ENCODE results near the gene ISG20L2.
A peak's percentile ranks its signal among the peaks of the same experiment; 100 is the strongest.

Gene ISG20L2

GRCh38 chr1:156752843-156753482, 24.4 kb upstream of the ISG20L2 start:
- DNase-seq = no peak

DNA sequence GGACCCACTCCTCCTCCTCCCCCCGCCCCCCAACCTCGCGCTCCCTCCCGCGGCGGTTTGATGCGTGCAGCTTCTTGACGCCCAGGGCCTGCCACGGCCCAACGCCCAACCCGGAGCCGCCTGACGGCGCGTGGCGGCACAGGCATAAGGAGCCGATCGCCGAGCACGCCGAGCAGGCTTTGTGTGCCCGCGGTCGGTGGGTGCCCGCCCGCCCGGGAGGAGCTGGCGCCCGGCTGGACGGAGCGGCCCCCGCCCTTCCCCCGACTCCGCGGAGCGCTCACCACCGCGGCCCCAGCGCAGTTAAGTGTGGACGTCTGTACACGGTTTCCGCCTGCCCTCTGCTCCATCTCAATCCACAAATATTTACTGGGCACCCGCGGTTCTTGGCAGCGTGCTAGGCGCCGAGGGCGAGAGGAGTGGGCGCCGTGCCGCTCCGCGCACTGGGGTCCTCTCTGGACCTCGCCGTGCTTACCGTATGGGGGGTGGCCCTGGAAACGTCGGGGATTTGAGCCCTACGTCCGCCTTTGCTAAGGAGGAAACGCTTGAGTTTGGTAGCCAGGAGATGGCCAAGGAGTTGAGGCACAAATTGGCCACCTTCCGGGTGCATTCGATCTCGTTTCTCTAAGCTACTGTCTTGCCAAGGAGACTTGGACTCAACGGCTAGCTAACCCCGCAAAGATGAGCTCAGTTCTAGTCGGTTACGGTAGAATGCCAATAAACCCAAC, 23.4 kb upstream of the ISG20L2 start:
- peak; percentile 94 for DNase-seq

GRCh38 chr1:156751451-156751756, 22.8 kb upstream of the ISG20L2 start, which contains the start of gene HDGF:
HDGF (minus strand) TSS chr1:156751675; CDS start chr1:156751429, 246 bp downstream.
- no peak for DNase-seq

DNA sequence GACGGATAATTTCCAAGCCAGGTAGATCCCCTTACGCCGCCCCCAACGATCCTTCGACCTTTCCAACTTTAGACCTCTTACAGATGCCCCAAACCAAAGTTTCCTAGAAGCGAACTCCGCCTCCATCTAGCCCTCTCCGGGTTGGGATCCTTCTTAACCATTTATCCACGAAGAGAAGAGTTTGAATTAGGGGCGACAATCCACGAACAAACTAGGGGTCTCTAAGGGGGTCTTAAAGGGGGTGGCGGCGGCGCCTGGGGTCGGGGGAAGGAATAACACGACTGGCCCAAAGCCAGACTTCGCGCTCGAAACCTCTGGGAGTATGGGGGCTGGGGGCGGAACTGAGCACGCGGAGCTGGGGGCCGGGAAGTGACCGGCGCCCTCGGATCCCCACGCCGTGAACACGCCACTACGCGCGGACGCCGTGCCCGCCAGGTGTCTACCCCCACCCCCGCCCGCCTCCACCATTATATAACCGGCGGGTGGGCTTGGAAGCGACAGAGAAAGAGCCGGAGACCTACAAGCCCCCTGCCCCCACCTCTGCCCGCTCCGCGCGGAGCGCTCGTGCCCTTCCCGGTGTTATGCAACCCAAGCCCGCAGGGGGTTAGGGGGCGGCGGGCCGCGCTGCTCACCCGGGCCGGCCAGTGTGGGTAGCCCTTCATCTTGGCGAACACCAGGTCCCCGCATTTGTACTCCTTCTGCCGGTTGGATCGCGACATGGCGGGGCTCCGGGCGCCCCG, 22.3 kb upstream of the ISG20L2 start:
- DNase-seq = peak; percentile 31

DNA sequence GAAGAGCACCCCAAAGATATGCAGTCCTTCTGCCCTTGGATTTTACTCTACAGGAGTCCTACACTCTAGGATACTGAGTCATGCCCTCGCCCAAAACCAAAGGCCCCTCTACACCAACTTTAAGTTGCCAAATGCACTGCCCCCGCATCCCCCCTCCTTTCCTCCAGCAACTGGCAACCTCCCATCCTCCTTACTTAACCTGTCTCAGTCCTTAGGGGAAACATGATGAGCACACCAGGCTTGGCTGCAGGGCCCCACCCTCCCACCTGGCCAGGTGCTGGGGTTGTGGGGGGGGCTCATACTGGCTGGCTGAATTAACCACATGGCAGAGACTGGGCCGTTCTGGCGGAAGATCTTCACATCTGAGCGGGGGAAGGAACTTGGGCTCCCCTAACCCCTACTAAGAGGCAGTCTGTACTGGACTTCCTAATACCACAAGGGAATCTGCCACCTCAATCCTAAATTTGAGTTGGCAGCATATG, 21.7 kb upstream of the ISG20L2 start:
- peak; percentile 38 for DNase-seq

GRCh38 chr1:156749419-156750118, 21.0 kb upstream of the ISG20L2 start:
- no peak for DNase-seq

- no peak for DNase-seq
Measured at GRCh38 chr1:156748670-156749418, 20.3 kb upstream of the ISG20L2 start.

GRCh38 chr1:156747742-156748669, 19.4 kb upstream of the ISG20L2 start:
- no peak for DNase-seq

DNA sequence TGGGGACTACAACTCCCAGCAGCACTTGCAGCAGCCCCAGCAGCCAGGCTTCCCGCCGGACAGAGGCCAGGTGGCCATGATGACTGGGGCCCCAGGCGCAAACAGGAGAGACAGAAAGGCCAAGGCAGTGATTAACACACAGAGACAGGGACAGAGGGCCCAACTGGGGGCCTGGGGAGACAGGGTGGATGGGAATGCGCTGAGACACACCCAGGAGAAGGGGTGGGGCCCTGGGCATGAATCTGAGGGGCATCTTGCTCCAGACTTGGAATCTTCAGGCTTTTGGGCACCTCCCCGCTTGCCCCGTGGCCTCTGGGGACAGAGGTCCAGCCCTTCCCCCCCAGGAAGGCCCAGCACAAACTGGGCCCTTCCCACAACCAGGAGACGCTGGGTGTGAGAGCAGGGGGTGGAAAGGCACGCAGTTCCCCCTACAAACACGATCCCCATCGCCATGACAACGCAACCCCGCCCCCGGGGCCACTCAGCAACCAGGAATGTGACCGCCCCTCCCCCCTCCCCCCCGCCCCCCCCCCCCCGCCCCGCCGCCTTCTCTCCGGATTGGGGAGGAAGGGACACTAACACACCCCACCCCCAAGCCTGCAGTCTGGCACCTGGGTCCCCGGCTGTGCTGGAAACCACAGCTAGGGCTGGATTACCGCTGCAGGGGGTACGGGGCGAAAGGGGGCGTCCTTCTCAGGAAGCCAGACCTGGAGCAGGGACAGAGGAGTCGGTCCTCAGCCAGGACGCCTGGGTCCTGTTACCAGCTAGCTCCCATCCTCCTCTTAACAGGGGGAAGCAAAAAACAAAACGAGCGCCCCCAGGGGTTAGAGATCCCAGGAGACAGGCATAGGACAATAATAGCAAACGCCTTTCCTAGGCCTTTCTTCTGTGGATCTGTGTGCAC, 18.4 kb upstream of the ISG20L2 start:
- DNase-seq = peak; percentile 69

DNA sequence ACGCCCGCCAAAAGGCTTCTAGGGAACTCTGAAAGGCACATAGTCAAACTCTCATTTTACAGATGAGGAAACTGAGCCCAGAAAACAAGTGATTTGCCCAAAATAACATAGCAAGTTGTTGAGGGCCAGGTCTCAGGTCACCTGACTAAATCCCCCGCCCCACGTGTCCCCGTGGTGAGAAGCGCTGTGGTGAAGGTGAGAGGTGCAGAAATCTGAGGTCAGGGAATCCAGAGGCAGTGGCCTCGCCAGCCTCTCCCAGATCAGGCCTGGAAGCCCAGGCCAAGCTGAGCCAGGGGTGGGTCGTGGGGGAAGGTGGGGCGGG, 17.8 kb upstream of the ISG20L2 start:
- no peak for DNase-seq

DNA sequence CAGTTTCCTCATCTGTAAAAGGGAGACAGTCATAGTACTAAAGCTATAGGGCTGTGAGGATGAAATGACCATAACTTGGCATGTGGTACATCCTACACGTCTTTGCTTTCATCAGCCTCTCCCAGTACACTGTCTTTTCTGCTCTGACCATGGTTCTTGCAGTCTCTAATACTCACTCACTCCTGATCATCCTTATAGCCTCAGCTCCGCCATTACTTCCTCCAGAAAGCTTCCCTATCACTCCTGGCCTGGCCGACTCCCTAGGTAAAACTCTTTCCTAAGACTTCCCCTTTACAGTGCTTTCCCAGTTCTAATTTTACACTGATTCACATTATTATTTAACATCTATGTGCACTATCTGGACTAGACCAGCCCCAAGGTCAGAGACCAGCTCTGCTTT, 17.3 kb upstream of the ISG20L2 start:
- no peak for DNase-seq

DNA sequence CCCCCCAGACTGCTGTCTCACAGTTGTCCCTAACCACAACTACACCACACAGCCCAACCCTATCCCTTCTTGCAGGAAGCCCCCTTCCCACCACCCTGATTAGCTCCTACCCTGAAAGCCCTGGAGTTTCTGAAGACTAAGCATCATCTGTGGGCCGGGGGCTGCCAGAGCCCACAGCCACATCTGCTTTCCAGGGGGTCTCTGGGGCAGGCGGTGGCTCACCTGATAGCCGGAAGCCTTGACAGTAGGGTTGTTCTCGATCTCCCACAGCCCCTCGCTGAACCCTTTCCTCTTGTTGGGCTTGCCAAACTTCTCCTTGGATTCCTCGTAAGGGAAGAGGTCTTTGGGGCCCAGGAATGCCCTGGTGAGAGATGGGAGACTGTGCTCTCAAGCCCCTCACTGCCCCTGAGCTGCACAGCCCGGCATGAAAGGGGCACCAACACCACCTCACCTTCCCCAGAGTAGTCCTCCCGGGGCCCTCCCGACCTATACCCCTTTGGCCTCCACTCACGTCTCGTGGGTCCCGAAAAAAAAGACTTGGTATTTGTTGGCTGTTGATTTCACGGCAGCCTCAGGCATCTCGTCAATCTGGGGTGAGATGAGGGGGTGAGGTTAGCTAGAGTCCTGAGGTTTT, 16.3 kb upstream of the ISG20L2 start:
- DNase-seq = no peak

DNA sequence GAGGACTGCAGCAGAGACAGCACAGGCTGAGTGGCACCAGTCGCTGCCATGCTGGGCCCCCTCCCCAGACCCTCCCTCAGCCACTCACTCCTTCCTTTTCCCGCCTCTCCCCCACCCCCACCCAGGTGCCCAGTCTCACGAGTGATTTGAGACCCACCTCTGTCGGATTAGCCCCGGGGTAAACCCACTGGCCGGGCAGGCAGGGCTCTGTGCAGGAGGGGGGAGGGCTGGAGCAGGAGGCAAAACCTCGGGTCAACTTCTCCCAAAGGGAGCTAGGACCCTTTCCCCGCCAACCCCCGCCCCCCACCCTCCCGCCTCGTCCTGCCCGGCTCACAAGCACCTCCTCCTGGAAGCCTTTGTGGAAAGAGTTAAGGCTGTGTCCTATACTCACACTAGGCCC, 15.8 kb upstream of the ISG20L2 start:
- DNase-seq = no peak

GRCh38 chr1:156743367-156744302, 15.1 kb upstream of the ISG20L2 start:
- no peak for DNase-seq

DNA sequence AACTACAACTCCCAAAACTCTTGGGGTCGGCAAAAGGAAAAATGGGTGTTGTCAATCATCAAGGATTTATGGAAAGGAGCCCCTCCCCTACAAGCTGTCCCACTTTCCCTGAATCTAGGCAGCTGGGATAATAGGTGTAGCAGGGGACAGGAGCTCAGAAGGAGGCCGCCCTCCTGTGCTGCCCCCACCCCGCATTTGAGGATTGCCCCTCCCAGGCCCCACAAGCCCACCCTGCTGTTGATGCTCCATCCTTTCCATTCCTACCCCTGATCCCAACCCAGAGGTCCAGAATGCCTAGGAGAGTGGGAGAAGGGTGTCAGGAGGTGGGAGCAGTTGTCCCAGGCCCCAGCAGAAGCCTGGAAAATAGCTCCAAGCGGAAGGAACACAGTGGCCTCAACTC, 14.2 kb upstream of the ISG20L2 start:
- DNase-seq = no peak

DNA sequence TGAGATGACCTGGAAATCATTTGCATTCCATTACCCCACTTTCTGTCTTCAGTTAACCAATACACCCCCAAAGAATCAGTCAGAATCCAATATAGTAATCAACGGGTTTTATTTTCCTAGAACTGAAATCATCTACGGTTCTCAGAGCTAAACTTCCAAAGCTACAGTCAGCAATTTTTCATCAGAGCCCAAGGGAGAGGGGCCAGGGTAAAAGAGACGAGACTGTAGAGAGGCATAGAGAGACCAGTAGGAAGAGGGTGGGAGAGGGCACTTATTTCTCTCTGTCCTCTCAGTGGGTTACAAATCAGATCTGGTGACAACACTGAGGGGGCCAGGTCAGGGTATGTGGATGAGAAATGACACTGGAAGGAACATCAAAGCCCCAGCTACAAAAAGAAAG, 13.5 kb upstream of the ISG20L2 start:
- DNase-seq = no peak

DNA sequence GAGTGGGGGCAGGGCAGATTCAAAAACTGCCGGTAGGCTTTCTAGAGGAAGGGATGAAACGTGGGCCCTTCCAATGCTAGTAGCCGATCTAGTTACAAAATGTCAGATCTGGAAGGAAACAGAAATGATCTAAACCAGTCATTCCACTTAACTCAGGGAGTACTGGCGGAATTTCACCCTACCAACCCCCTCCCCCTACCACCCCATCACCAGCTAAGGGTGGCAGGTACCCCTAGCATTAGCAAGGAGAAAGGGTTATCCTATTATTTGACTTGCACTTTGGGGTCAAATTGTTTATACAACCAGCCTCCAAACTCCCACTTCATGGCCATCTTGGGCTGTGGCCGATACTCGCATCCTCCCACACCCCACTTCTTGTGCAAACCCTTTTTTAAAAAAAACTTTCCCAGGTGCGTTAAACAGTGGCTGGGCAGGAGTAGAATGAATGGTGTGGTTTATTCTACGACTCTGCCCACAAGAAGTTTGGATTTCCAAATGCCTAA, 13.0 kb upstream of the ISG20L2 start:
- DNase-seq = no peak

GRCh38 chr1:156740741-156741480, 12.3 kb upstream of the ISG20L2 start, which contains the start of gene MRPL24:
MRPL24 (minus strand) TSS chr1:156741088; CDS start chr1:156738704, 2,384 bp downstream.
- DNase-seq = peak; percentile 100

All from NCI-H1105 treated with DMSO at 0.1 percent for 48 hours (cell line).